GM19193 (cell line): Measurements from ENCODE around the gene LPP.

Experiments
- POLR2A ChIP-seq: IDR thresholded peaks from 4 replicates; pipeline ENCODE4 v1.6.1; 2011; ENCODE audit not compliant: insufficient read depth, insufficient read length; ENCODE audit errors: extremely low read depth

The LPP gene

DNA sequence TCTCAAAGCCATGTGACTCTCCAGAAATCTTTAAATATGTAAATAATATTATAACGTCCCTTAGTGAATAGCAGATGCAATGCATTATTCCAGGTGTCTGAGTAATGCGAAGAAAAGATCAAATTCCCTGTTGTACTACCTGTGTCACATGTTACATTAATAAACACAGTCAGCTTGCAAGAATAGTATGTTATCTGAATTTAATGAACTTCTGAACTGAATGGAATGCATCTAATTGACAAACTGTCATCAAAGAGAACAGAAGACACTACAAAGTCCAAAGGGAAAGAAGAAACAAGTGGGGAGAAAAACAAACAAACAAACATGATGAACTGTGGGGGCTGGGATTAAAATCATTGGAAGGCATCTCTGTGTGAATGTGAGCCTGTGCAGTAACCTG is 508.8 kb downstream of the LPP start:
- TF ChIP-seq POLR2A = no peak

DNA sequence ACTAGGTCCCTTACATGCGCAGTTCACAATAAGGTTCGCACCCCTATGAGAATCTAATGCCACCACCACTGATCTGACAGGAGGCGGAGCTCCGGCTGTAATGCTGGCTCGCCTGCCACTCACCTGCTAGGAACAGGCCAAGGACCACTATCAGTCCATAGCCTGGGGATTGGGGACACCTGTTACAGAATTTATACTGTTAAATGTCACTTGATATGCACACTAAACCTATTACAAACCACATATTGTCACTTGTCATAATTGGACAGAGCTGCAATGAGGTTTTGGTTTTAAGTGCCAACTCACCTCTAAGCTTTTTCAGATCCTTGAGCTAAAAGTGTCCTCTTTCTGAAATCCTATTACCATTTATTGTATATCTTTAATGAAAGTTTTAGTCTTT is 509.9 kb downstream of the LPP start:
- no peak for TF ChIP-seq POLR2A

DNA sequence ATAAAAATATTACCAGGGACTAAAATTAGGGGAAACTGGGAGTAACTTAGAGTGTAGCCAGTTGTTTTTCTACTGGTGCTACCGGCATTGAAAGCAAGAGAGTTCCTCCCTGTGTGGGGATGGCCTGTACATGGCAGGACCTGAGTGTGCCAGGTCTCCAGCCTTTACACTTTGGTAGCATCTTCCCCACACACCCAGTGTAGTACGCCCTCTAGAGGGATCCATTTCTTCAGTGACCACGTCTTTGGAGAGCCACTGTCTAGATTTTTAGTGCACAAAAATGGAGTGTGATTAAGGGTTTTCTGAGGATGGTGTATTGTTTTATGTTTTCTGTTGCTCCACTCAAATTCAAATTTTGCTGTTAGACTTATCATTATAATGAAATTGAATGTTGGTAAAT is 510.8 kb downstream of the LPP start:
- no peak for TF ChIP-seq POLR2A

DNA sequence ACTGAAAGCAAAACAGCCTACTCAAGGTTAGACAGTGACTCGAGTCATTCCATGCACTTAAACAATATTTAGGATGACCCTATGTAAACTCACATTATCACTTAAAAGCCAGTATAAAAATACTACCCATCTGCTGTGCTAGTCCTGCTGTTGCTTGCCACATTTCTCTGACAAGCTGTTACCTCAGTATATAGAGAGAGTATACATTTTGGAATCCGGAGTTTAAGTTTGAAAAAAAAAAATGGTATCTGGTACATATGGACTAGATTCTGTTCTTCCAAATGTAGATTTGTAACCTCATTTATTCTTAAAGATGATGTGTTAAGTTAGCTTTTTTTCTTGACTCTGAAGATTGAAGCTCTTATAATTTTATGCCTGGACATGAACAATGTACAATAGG is 514.0 kb downstream of the LPP start:
- no peak for TF ChIP-seq POLR2A

DNA sequence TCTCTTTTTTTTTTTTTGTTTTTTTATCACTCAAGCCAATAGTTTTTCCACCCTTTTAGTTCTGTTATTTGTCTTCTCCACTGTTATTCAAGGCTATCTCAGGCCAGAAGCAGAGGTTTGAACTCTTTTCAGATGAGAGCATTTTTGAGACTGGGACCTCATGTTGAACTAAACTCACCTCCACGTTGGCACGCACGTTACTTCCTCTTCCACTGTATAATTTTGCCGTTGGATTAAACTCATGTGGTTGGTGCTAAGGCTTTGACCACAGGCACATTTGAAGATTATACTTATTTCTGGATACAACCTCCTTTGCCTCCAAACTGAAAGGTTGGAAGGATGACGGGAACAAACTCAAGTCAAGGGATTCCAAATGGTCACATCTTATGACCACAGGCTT is 516.5 kb downstream of the LPP start:
- no peak for TF ChIP-seq POLR2A

DNA sequence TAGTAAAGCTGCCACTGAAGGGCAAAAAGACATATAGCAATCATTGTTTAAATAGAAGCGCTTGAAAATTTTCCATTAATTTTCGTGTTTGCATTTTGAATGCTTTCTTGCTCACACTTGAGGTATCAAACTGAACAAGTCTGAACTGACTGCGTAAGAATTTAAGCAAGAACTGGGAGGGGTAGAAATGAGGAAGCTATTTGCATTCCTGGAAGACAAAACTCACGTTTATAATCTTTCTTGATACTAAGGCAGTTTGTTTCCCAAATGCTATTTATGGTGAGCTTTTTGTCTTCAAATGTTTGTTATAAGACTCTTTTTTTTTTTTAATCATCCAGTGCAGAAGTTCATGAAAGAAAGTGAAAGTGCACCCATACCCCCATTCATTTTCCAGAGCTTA is 518.0 kb downstream of the LPP start:
- no peak for TF ChIP-seq POLR2A

DNA sequence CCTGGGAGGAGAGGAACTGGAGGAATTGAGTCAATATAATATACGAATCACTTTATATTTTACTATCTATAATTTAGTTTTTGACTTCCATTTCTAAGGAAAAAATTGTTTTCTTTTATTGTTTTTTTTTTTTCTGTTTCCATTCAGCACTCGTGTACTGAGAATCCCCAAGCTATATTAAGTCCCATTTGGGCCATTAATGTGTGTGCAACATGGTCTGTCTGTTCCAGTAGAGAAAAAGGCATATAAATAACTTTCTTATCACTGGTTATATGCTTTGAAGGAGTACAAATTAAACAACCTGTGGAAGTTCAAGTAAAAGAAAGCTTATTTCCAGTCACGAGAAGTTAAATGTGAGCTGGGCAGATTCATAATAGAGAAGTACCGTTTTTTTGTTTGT is 518.9 kb downstream of the LPP start:
- TF ChIP-seq POLR2A = no peak

DNA sequence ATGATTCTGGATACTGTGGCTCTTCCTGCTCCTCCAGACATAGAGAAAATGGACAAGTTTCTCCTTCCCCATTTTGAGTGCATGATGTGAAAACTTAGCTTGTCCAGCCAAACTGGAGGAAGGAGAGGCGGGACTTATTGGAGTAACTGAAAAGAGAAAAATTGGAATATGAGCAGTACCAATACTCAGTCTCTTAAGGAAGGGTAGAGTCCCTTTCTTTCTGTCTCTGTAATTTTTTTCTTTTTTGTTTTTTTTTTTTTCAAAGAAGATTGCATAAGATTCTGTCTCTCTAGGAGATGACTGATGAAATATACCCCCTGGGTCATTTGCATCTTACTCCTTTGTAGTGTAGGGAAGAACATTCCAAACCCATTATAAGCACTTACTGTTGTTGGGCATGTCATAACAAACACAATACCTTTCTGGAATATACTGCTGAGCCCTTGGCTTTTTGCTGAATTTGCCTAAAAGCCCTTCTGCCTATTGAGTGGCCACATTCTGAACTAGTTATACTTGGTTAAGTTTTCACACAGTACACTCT is 519.8 kb downstream of the LPP start:
- TF ChIP-seq POLR2A = no peak

DNA sequence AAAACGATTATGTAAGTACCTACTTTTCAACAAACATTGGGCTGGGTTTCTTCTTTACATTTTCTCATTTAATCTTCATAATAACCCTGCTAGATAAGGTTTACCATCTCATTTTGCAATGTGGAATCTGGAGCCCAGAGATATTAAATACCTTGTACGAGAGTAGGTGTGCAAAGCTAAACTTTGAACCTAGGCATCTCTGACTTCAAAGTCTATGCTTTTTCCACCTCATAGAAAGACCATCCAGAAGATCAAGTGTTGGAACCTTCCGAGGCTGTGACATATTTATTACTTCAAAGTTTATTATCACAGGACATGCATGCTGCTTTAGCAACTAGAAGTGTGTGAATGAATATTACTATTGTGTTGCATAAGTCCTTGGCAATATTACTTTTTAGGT is 520.6 kb downstream of the LPP start:
- TF ChIP-seq POLR2A = no peak

DNA sequence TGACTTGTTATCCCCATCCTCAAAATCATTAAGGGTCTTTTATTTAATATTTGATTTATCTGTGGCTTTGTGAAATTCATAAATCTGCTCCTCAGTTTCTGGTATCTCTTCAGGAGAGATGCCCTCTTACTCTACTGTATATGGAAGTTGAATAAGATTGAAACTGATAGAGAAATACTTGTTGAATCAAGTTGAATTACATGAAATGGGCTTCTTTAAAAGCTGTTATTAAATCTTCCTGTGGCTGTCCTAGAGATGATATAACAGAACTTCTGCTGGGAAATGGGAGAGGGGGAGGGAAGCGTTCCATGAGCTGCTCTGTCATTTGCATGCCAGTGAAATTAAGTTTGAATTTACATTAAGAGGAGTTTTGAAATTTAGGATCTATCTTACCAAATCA is 523.4 kb downstream of the LPP start:
- no peak for TF ChIP-seq POLR2A

DNA sequence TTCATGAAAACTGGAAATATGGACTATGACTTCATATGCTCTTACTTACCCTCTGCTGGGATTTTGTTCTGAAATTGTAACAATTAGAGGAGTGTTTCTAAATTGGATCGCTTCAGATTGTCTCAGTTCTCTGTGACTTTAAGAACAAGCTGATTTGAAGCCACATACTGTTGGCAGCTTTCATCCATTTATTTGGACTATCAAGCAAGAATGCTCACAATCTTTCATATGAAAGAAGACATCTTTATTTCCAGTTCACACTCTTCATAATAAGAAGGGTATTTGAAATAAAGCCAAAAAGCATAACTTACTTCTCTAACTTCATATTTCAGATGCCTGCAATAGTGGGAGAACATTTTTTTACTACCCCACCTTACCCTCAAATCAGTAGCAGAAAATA is 526.2 kb downstream of the LPP start:
- TF ChIP-seq POLR2A = no peak

DNA sequence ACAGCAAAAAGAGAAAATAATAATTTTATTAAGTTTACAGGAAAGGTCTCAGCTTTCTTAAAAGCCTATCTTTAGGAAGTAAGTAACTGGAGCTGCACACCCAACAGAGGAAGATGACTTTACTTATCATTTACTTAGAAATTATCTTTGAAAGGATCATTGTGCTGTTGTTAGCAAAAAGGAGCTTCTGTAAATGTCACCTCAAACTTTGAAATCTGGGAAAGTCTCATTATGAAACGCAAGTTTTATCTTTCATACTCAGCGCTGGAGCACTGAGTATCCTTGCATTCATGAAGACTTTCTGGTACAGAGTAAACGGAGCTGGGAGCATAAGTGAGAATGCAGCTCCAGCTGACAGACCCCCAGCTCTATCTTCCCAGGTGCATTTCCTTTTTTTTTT is 526.6 kb downstream of the LPP start:
- TF ChIP-seq POLR2A = no peak

DNA sequence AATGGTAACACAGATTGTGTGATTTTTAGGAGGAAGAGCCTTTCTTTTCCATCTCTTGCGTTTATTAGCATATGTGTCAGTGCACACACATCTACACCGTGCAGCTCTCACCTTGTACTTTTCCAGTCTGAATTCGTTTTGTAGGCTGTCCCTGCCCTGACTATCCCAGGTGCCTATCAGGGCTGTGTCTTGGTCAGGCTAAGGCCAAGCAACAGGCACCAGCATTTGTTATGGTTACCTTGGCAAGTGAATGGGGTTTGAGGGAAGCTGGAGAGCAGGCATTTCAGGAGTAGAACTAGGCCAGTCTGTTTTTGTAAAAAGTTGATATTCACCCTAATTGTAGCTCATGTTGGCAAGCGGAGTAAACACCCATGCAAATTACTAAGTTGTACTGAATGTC is 528.4 kb downstream of the LPP start:
- TF ChIP-seq POLR2A = no peak

DNA sequence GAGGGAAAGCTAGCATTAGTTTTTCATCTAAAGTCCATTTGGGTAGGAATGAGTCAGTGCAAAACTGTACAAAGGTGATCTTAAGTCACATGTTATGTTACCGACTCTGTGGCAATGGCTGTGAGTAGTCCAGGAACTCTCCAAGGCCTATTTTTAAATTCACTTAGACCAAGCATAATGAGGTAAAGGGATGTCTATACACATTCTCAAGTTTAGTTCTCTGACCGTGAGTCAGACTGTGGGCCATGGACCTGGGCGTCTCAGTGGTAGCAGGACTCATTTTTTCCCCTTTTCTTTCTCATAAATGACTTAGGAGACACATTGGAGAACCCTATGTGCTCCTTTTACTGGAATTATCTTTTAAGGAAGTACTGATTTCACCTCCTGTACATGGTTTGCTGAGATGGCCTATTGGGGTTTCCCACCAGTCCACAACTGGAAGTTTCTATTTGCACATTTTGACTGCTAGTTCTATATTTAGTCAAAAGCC is 529.1 kb downstream of the LPP start:
- TF ChIP-seq POLR2A = no peak

DNA sequence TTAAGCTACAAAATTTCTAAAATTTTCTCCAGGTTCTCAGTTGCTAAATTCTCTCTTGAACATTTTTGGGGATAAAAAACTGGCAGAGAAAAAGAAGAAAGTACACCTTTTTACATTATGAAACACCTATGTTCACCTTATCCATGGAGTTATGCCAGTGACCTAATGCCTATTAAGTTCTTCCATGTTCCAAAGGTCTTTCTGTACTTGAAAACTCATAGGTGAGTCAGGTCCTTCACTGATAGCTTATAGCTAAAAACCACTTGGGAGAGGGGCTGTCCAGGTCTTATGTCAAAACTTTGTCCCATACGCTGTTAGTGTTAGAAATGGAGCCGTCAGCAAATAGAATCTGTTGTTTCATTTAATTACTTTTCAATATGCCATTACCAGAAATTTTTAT is 530.3 kb downstream of the LPP start:
- TF ChIP-seq POLR2A = no peak

DNA sequence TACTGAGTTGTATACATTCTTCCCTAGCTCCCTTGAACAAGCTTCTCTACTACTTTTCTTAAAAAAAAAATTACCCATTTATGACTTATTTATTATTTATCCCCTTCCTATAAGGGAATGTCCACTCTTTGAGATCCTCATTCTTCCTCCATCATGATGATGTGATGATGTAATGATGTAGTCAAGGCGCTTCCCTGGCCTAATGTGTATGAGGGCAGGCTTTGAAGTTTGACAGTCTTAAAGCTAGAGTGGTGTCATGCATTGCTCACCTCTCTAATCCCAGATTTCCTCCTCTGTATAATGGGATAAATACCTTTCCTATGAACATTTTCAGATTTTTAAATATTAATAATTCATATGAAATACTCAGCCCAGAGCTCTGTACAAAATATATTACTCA is 531.8 kb downstream of the LPP start:
- no peak for TF ChIP-seq POLR2A

DNA sequence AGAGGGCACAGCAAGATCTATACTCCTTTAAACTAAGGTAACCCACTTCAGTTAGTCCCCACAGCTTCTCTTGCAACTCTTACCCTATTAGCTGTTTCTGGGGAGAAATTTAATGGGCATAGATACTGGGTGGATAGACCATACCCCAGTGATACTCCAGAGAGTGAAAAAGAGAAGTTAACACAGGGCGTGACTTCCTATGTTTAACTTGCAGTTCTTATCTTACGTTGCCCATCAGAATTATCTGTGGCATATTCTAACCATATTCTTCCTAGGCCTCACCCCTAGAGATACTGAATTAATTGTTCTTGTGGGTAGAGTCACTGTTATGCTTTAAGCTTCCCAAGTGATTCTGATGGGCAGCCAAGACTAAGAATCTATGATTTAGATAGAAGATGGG is 532.4 kb downstream of the LPP start:
- TF ChIP-seq POLR2A = no peak
